Left lung (tissue), 10 donors: ENCODE results near the gene INPP5D. TPM values are rescaled to one million over a fixed set of nuclear protein-coding genes. Genes with fewer than 3 reads are reported as not detected.

Experiments used
- ATAC-seq: fragments of 200-7000 bp; cut with Tn5 transposase; one replicate; pipeline ENCODE4 v1.9.1; 2020; ENCODE audit warnings: moderate library complexity
- DNase-seq, 4 donors: peaks; one replicate each; pipeline ENCODE4 v3.0.0-alpha.2; 2013 to 2020
- H3K27ac ChIP-seq, 2 donors: fragments of 200-600 bp; sonication (generic) in 1 of 2; one replicate each; pipeline versions ENCODE4 v1.5.0 to v1.8.0; 2020 to 2021
- H3K27me3 ChIP-seq, 2 donors: fragments of 200-600 bp; sonication (generic) in 1 of 2; one replicate each; pipeline versions ENCODE4 v1.5.0 to v1.8.0; 2020 to 2021
- H3K36me3 ChIP-seq, 2 donors: fragments of 200-600 bp; sonication (generic) in 1 of 2; one replicate each; pipeline versions ENCODE4 v1.5.0 to v1.8.0; 2020 to 2021
- H3K4me1 ChIP-seq, 2 donors: fragments of 200-600 bp; one replicate each; pipeline ENCODE4 v1.8.0; 2021
- H3K4me3 ChIP-seq, 2 donors: fragments of 200-600 bp; sonication (generic) in 1 of 2; one replicate each; pipeline versions ENCODE4 v1.5.0 to v1.8.0; 2020 to 2021; ENCODE audit warnings: mild to moderate bottlenecking in 1 of 2
- H3K9me3 ChIP-seq, 2 donors: fragments of 200-600 bp; sonication (generic) in 1 of 2; one replicate each; pipeline versions ENCODE4 v1.5.0 to v1.8.0; 2020 to 2021
- intact Hi-C, 2 donors: fragments of 100-400 bp; cut with DNase I; formaldehyde crosslinking; loops; one replicate each; pipeline versions ENCODE4 v1.11.2 to v1.14.2; 2022
- polyA plus RNA-seq, 6 donors: library from polyadenylated mRNA; unstranded; fragments of 120-200 nt; gene quantifications; one replicate each; pipeline ENCODE4 v1.2.1, GENCODE V29; 2013; ENCODE audit not compliant: insufficient read length in 6 of 6
- total RNA-seq, 2 donors: library from RNA; stranded (reverse); fragmentation: NEBNext Ultra II Directional; extraction: Animal tissue kit (Norgen Biotek cat#: 25700); gene quantifications; one replicate each; pipeline ENCODE4 v1.2.1, GENCODE V29; 2021
- TF ChIP-seq, protein P1 (sequence below), 2 donors: fragments of 200-600 bp; sonication (generic) in 1 of 2; IDR thresholded peaks; one replicate each; pipeline versions ENCODE4 v1.5.0 to v1.8.0; 2021; ENCODE audit warnings: antibody characterized with exemption in 2 of 2
- donor health status: DM: no; HTN: yes; CAD: no.
- donor health status: DM: no; HTN: no; CAD: no.

Gene INPP5D
- total and polyA plus RNA-seq, 8 donors = 10.8 to 40.5 (median 15.0) TPM

DNA sequence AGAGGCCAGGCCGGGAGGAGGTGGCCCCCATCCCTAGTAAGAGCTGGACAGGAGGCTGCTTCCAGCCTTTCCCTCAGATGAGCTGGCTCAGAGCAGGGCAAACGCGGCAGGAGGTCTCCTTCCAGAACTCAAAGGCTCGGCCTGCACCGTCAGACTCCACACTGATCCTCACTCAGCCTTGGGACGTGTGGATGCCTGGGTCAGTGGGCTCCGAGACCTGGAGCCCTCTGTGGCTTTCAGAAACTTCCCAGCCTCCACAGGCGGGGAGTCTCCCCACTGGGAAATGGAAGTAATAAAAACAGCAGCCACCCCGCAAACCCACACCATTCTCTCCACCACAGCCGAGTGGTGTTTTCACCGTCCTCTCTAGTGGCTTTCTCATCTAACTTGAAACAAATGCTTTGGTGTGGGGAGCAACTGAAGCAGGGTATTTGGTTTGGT lies 54.3 kb downstream of the INPP5D start:
- no peak overlapping the region for H3K4me3 ChIP-seq
- H3K27ac ChIP-seq = no peak overlapping the region
- peaks cover 0 to 6% of the 10 kb centered on the region in 2 donors for H3K36me3 ChIP-seq
- no peaks in the 10 kb centered on the region for H3K9me3 ChIP-seq
- TF ChIP-seq, protein P1, sequence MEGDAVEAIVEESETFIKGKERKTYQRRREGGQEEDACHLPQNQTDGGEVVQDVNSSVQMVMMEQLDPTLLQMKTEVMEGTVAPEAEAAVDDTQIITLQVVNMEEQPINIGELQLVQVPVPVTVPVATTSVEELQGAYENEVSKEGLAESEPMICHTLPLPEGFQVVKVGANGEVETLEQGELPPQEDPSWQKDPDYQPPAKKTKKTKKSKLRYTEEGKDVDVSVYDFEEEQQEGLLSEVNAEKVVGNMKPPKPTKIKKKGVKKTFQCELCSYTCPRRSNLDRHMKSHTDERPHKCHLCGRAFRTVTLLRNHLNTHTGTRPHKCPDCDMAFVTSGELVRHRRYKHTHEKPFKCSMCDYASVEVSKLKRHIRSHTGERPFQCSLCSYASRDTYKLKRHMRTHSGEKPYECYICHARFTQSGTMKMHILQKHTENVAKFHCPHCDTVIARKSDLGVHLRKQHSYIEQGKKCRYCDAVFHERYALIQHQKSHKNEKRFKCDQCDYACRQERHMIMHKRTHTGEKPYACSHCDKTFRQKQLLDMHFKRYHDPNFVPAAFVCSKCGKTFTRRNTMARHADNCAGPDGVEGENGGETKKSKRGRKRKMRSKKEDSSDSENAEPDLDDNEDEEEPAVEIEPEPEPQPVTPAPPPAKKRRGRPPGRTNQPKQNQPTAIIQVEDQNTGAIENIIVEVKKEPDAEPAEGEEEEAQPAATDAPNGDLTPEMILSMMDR (IDR thresholded peaks at IDR 0.05) = no peak
- no peak for DNase-seq
- no peaks in the 10 kb centered on the region for H3K27me3 ChIP-seq
- intact Hi-C loops = no loop called here
- peaks cover 0 to 14% of the 10 kb centered on the region in 2 donors for H3K4me1 ChIP-seq
- ATAC-seq = no peak

DNA sequence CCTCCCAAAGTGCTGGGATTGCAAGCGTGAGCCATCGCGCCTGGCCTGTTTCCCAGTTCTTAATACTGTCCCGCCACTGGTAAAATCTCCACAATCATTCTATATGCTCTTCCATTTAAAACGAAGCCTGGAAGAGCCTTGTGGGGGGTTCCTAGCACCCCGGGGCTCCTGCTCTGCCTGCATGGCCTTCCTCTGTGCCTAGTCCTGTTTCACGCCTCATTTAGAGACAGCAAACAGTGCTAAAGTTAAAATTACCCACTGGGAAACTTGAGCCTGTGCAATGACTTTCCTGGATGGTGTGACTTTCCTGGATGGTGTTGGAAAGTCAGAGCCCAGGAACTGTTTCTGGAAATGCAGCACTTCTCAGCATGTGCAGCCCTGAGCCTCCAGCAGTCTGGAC lies 55.0 kb downstream of the INPP5D start:
- Histone ChIP-seq H3K4me1 (peaks cover 0 to 14% of the 10 kb centered on the region in 2 donors), H3K27me3 (no peaks in the 10 kb centered on the region), H3K9me3 (no peaks in the 10 kb centered on the region), H3K4me3 (no peak overlapping the region), H3K36me3 (peaks cover 0 to 6% of the 10 kb centered on the region in 2 donors), H3K27ac (no peak overlapping the region)
- ATAC-seq = no peak
- intact Hi-C loops = no loop called here
- TF ChIP-seq, protein P1 (IDR thresholded peaks at IDR 0.05) = no peak
- DNase-seq = no peak

DNA sequence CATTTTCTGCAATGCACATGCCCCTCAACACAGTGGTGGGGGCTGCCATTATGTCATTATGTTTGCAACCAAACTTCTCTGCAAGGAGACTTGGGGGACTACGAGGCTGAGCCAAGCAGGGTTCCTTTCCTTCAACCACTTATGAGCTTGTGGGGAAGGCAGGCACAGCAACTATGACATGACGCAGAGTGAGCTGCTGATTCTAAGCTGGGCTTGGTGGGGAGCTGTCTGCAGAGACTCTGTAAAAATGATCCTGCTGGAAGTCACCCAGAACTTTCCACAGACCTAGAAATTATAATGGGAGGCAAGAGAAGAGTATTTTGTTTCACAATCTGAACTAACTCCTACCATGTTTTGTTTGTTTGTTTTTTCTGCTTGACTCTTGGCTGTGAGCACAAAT lies 55.6 kb downstream of the INPP5D start:
- no peak for ATAC-seq
- H3K4me1 ChIP-seq = peaks cover 0 to 14% of the 10 kb centered on the region in 2 donors
- no peak overlapping the region for H3K4me3 ChIP-seq
- intact Hi-C loops = no loop called here
- DNase-seq = peak in 2 of 4 donors; percentile 16 to 44
- TF ChIP-seq, protein P1 (IDR thresholded peaks at IDR 0.05) = no peak
- no peaks in the 10 kb centered on the region for H3K9me3 ChIP-seq
- no peak overlapping the region for H3K27ac ChIP-seq
- no peaks in the 10 kb centered on the region for H3K27me3 ChIP-seq
- H3K36me3 ChIP-seq = peaks cover 0 to 6% of the 10 kb centered on the region in 2 donors

DNA sequence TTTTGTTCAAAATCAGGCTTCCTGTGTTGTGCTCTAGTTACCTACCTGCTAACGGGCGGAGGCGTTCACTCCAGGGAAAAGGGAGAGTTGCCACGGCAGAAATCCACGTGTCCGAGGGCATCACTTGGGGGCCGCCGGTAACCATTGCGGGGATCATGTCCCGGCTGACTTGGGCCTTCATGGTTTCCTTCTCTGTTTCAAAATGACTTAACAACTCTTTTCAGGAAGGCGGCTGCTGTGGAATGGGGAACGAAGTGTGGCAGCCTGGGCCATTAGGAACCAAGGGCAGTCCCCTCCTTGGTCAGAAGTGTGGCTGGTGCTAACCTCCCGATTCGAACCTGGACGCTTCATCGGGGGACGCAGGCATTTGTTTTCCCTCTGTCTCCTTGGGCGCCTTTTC lies 56.8 kb downstream of the INPP5D start:
- no peak overlapping the region for H3K4me3 ChIP-seq
- H3K36me3 ChIP-seq = peaks cover 0 to 6% of the 10 kb centered on the region in 2 donors
- no peaks in the 10 kb centered on the region for H3K9me3 ChIP-seq
- H3K4me1 ChIP-seq = peaks cover 0 to 14% of the 10 kb centered on the region in 2 donors
- ATAC-seq (peak; percentile 47), DNase-seq (peak in 1 of 4 donors; percentile 54)
- H3K27ac ChIP-seq = peak overlapping the region in 1 of 2 donors; percentile 43
- H3K27me3 ChIP-seq = no peaks in the 10 kb centered on the region
- intact Hi-C loops = no loop called here
- TF ChIP-seq, protein P1 (IDR thresholded peaks at IDR 0.05) = no peak

DNA sequence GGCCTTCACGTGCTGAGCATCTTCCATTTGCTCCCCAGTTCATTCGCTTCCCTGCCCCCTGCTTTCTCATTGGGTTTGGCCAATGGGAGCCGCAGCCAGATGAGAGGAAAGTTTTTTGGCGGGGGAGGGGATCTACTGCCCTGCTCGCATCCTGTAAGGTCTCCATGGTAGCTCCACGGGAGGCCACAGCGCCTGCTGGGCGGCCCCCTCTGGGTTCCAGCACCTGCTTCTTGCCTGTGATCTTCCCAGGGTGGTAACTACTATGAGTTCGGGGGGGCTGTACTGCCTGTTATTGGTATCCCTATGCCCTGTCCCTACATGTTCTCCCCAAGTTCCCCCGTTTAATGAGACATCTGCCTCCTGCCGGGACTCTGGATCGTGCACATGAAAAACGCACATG lies 57.2 kb downstream of the INPP5D start:
- peaks cover 0 to 10% of the 10 kb centered on the region in 2 donors for H3K36me3 ChIP-seq
- intact Hi-C loops = no loop called here
- TF ChIP-seq, protein P1 (IDR thresholded peaks at IDR 0.05) = no peak
- H3K9me3 ChIP-seq = no peaks in the 10 kb centered on the region
- peak overlapping the region in 1 of 2 donors; percentile 43 for H3K27ac ChIP-seq
- ATAC-seq = no peak
- no peak for DNase-seq
- no peaks in the 10 kb centered on the region for H3K27me3 ChIP-seq
- H3K4me3 ChIP-seq = no peak overlapping the region
- H3K4me1 ChIP-seq = peaks cover 0 to 14% of the 10 kb centered on the region in 2 donors
